Hematopoietic multipotent progenitor cell treated with erythropoietin and hydrocortisone succinate and interleukin-3 and kit ligand, for 6 days (in vitro differentiated cells): Measurements from ENCODE around the gene S100A9.
"Not testable (repeated sequence)": the region's sequence is repeated elsewhere in the genome, so short reads cannot be mapped to it uniquely, and the experiment has no call there.

Experiments used
- DNase-seq: peaks from one replicate; pipeline ENCODE4 v3.0.0-alpha.2; 2015

Gene S100A9

DNA sequence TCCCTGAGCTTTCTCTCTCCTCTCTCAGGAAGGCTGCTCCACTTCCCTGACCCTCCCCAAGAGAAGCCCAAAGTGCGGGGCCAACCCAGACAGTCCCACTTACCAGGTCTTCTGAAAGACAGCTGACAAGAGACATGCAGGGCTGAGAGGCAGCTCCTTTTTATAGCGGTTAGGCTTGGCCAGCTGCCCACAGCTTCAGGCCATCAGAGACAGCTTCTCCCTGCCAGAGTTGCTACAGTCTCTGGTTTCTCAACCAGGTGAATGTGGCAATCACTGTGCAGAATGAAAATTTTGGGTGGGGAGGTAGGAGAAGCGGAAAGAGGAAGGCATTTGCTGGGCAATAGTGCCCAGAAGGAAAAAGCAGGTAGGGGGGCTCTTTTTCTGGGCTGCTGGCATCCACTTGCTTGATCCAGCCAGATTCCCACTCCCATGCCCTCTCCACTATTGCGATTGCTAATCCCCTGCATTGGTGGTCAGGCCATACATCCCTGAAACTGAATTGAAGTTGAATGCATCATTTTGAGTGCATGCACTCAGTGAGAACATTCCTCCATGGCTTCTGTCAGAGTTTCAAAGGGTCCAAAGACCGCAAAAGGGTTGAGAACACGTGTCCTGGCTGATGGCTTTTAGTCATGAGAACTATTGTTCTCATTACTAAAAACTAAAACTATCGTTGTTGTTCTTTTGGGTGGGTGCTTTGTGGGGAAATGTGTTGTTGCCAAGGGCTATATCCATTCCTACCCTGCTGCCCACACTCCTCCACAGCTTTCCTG is 33.5 kb downstream of the S100A9 start, which contains the start of gene S100A8:
Gene S100A8, minus strand, starts transcription at position 136 of the 773 bp plus-strand sequence. CDS start 538 bp downstream, outside the sequence.
- peak; percentile 69 for DNase-seq

- no peak for DNase-seq
Measured at GRCh38 chr1:153392258-153392657, 34.6 kb downstream of the S100A9 start.

GRCh38 chr1:153392822-153393221 is 35.2 kb downstream of the S100A9 start:
- no peak for DNase-seq

- DNase-seq, result peak; percentile 9
Measured at GRCh38 chr1:153393926-153394325, 36.3 kb downstream of the S100A9 start.

DNA sequence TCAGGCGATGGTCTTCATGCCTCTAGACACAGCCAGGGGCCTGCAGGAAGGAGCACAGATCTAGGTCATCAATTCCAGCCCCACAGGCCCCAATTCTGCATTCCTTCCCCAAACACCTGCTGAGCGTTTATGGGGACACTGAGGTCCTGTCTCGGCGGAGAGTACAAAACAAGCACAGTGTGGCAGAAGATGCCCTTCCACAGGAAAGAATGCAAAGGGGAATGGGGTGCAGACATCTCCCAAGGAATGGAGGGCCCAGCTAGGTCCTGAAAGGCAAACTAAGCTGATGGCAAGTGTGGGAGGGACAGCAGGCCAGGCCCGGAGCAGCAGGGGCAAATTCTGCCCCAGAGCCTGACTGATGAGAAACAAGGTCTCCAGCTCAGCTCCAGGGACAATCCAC is 36.7 kb downstream of the S100A9 start:
- no peak for DNase-seq

- no peak for DNase-seq
Measured at GRCh38 chr1:153395136-153395685, 37.6 kb downstream of the S100A9 start.

DNA sequence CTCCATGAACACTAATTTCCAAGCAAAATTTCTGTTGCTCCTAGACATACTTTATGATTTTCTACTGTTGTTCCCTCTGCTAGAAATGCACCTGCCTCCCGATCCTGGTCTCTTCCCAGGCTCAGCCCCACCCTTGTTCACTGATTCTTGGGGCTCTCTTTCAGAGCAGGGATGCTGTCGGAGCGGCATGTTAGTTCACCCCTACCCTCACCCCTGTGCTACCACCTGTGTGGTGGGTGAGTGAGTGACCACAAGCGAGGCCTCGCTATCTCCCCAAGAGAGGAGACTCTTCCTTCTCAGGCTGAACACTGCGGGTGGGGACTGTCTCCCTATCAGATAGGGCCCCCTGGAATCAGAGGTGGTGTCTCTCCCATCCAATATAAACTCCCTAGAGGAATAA is 38.1 kb downstream of the S100A9 start:
- DNase-seq, result no peak

- DNase-seq, result no peak
Measured at GRCh38 chr1:153396461-153396860, 38.8 kb downstream of the S100A9 start.

- no peak for DNase-seq
Measured at GRCh38 chr1:153397051-153397923, 39.6 kb downstream of the S100A9 start.

GRCh38 chr1:153397924-153398651 is 40.4 kb downstream of the S100A9 start:
- no peak for DNase-seq

GRCh38 chr1:153399401-153400055 is 41.9 kb downstream of the S100A9 start:
- DNase-seq, result no peak

- peak; percentile 13 for DNase-seq
Measured at GRCh38 chr1:153400244-153400643, 42.6 kb downstream of the S100A9 start.

- no peak for DNase-seq
Measured at GRCh38 chr1:153401461-153401860, 43.8 kb downstream of the S100A9 start.

- DNase-seq, result no peak
Measured at GRCh38 chr1:153402226-153402625, 44.6 kb downstream of the S100A9 start.

- DNase-seq, result no peak
Measured at GRCh38 chr1:153403421-153404085, 45.9 kb downstream of the S100A9 start.

GRCh38 chr1:153404086-153404635 is 46.5 kb downstream of the S100A9 start:
- no peak for DNase-seq

DNA sequence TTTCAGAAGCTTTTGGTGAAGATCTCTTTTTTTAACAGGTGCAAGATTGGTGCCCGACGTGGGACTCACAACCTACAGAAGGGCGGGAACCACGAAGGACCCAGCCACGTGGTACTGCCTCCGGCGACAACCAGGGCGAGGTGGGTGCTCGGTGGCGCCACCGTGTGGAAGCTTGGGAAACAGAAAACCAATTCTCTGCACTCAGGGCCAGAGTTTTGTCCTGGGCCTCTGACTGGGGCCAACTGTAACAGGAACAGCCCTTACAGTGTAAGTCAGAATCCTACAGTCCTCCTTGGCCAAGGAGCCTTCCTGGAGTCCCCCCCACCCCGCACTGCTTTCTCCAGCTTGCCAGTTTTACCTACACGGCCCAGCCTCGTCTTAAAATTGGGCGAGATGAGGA is 47.1 kb downstream of the S100A9 start:
- DNase-seq, result peak; percentile 73

DNA sequence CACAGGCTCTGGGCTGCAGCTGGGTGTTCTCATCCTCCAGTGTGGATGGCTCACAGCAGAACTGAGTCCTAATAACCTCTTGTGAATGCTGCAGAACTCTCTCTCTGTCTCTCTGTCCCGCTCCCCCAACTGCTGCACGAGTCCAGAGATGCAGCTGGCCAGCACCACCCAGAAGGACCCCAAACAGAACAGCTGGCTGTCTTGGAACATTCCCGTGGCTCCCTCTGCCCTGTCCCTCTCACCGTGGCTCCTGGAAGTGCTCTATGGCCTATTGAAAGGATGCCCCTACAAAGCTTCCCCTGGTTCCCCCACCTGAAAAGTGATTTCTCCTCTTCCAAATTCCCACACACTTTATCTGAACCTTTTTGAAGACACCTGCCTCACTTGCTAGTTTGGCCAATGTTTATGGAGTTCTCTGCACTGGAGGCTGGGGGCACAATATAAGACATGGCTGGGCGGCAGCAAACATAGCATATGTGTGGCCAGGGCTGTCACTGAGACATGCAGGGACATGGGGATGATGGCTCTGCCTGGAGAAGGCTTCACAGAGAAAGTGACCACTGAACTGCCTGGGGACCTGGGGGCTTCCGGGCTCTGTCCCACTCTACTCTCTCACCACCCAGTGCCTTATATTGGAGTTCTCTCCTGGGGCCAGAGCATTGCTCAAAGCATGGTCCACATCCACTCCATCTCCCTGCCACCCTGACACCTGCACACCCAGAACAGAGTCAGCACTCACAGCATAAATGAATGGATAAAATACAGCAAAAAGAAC is 48.4 kb downstream of the S100A9 start:
- not testable (repeated sequence) for DNase-seq

GRCh38 chr1:153407274-153407673 is 49.6 kb downstream of the S100A9 start:
- DNase-seq, result not testable (repeated sequence)
